Psoas muscle (tissue), 8 donors: ENCODE measurements around the gene EYA2. TPM values are rescaled to one million over a fixed set of nuclear protein-coding genes. Genes with fewer than 3 reads are reported as not detected.
"Not testable (repeated sequence)": the region's sequence is repeated elsewhere in the genome, so short reads cannot be mapped to it uniquely, and the experiment has no call there.

Experiments used
- ATAC-seq, 4 donors: fragments of 200-7000 bp; cut with Tn5 transposase; one replicate each; pipeline ENCODE4 v1.9.1; 2020; ENCODE audit warnings: moderate library complexity in 3 of 4, mild to moderate bottlenecking in 2 of 4
- DNase-seq, 2 donors: peaks; one replicate each; pipeline ENCODE4 v3.0.0-alpha.2; 2020
- H3K27ac ChIP-seq: fragments of 200-600 bp; one replicate; pipeline ENCODE4 v1.8.0; 2022
- H3K27me3 ChIP-seq, 3 donors: fragments of 200-600 bp in 1 of 3; one replicate each; pipeline versions ENCODE4 v1.6.1 to v1.8.0; 2013 to 2022; ENCODE audit warnings: low read length in 2 of 3, mild to moderate bottlenecking in 2 of 3, moderate library complexity in 1 of 3; ENCODE audit not compliant: insufficient read depth in 3 of 3
- H3K36me3 ChIP-seq, 2 donors: fragments of 200-600 bp in 1 of 2; one replicate each; pipeline versions ENCODE4 v1.6.1 to v1.8.0; 2013 to 2022; ENCODE audit warnings: low read depth in 1 of 2, mild to moderate bottlenecking in 1 of 2, moderate library complexity in 1 of 2; ENCODE audit not compliant: insufficient read depth in 1 of 2
- H3K4me1 ChIP-seq: fragments of 200-600 bp; one replicate; pipeline ENCODE4 v1.8.0; 2022
- H3K4me3 ChIP-seq: fragments of 200-600 bp; one replicate; pipeline ENCODE4 v1.8.0; 2022; ENCODE audit warnings: mild to moderate bottlenecking
- H3K9me3 ChIP-seq: fragments of 200-600 bp; one replicate; pipeline ENCODE4 v1.8.0; 2022
- CTCF ChIP-seq: fragments of 200-600 bp; IDR thresholded peaks from one replicate; pipeline ENCODE4 v1.8.0; 2022; ENCODE audit warnings: antibody characterized with exemption
- WGBS, 3 donors: extraction: QIAGEN DNeasy Blood & Tissue Kit; methylation state at CpG; one replicate each; pipeline versions ENCODE4 v1.1.6 to v1.1.7; 2013; 5-methylcytosine and 5-hydroxymethylcytosine counted together
- intact Hi-C, 2 donors: fragments of 100-400 bp; cut with DNase I; formaldehyde crosslinking; loops; one replicate each; pipeline versions ENCODE4 v1.11.0 to v1.14.2; 2022
- polyA plus RNA-seq, 3 donors: library from polyadenylated mRNA; stranded (reverse); fragments of 200-250 nt; gene quantifications; one replicate each; pipeline ENCODE4 v1.2.3, GENCODE V29; 2013
- total RNA-seq, 4 donors: library from RNA; stranded (reverse); fragmentation: NEBNext Ultra II Directional in 2 of 4; extraction: Animal tissue kit (Norgen Biotek cat#: 25700) in 2 of 4; gene quantifications; one replicate each; pipeline versions ENCODE4 v1.2.1 to v1.2.4, GENCODE V29; 2021 to 2023
- donor health status: healthy with polysubstance abuse.
- donor health status: DM: no; HTN: no; CAD: no; lungs with moderate emphysema.
- donor health status: Bipolar disorder and iron deficiency.
- donor health status: healthy.
- donor health status: DM: yes; HTN: yes; CAD: no.
- donor health status: DM: no; HTN: no; CAD: no.
- donor health status: DM: no; HTN: no; CAD: no.
- donor health status: DM: yes; HTN: yes; CAD: no.

Gene EYA2
- total and polyA plus RNA-seq, 7 donors = 0.72 to 4.0 (median 2.0) TPM

- intact Hi-C loops = loop anchor here in 1 of 2 donors (5.0 kb wide), 1 partner anchor 179 kb away; no protein-coding TSS in a partner anchor
- 72 to 80% (median 78%) methylated on average over 10 of the region's 10 CpGs for WGBS, 3 donors
Observed at GRCh38 chr20:47202733-47203667, 308.4 kb downstream of the EYA2 start.

DNA sequence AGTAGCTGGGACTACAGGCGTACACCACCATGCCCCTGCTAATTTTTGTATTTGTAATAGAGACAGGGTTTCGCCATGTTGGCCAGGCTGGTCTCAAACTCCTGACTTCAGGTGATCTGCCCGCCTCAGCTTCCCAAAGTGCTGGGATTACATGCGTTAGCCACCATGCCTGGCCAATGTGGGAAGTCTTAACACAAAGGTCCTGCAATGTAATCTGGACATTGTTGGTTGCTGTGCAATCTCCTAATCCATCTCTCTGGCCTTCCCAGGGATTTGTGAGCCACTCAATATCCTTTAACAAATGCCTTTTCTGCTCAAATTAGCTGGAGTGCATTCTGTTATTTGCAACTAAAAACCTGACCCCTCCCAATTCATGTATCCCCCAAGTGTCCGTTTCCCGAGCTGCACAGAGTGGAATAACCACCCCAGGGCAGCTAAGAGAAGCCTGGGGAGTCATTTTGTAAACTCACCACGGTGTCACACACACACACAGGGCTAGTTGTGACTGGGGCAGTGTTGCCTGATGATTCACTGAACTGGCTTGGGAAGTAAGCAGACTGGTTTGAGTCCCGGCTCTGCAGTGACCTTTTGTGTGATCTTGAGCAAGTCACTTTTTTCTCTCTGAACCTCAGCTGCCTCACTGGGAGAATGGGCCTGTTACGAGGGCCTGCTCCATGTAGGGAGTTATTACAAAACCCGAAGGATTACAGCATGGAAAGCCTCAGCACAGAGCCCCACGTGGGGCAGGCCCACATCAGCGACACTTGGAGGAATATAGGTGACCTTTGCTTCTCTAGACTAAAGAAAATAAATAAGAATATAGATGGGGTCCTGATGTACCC is 309.6 kb downstream of the EYA2 start:
- no peak for TF ChIP-seq CTCF

More at GRCh38 chr20:47202733-47203667, 308.4 kb downstream of the EYA2 start:
- Histone ChIP-seq H3K4me1 (no peaks in the 10 kb centered on the region), H3K27ac (no peak overlapping the region), H3K4me3 (no peak overlapping the region), H3K9me3 (no peaks in the 10 kb centered on the region), H3K36me3 (peaks cover 0 to 1% of the 10 kb centered on the region in 2 donors), H3K27me3 (no peaks in the 10 kb centered on the region)
- DNase-seq (peak in 1 of 2 donors; percentile 24), ATAC-seq (no peak)
- no peak for TF ChIP-seq CTCF

DNA sequence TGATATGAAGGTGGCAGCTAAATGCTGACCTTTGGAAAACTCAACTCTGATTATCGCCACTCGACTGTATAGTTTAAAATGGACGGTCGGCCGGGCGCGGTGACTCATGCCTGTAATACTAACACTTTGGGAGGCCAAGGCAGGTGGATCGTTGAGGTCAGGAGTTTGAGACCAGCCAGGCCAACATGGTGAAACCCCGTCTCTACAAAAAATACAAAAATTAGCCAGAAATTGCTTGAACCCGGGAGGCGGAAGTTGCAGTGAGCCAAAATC is 310.1 kb downstream of the EYA2 start:
- not testable (repeated sequence) for ATAC-seq, H3K27ac ChIP-seq, H3K4me1 ChIP-seq, H3K4me3 ChIP-seq, H3K9me3 ChIP-seq, H3K27me3 ChIP-seq
- peaks cover 2 to 19% of the 10 kb centered on the region in 2 donors for H3K36me3 ChIP-seq
- DNase-seq = peak in 1 of 2 donors; percentile 11
- 92 to 96% (median 94%) methylated on average over 11 of the region's 11 CpGs for WGBS, 3 donors
- intact Hi-C loops = loop anchor here (2.0 to 5.0 kb wide), 3 partner anchors 58 to 180 kb away; no protein-coding TSS in a partner anchor

More for the DNA sequence above, 309.6 kb downstream of the EYA2 start:
- H3K36me3 ChIP-seq = peaks cover 0 to 14% of the 10 kb centered on the region in 2 donors
- DNase-seq (peak in 1 of 2 donors; percentile 30), ATAC-seq (no peak)
- H3K4me3 ChIP-seq = no peak overlapping the region
- no peaks in the 10 kb centered on the region for H3K9me3 ChIP-seq
- H3K27me3 ChIP-seq = no peaks in the 10 kb centered on the region
- H3K27ac ChIP-seq = no peak overlapping the region
- 90 to 97% (median 91%) methylated on average over 12 of the region's 12 CpGs for WGBS, 3 donors
- intact Hi-C loops = loop anchor here (2.0 to 5.0 kb wide), 2 partner anchors 178 to 181 kb away; no protein-coding TSS in a partner anchor
- H3K4me1 ChIP-seq = no peaks in the 10 kb centered on the region

DNA sequence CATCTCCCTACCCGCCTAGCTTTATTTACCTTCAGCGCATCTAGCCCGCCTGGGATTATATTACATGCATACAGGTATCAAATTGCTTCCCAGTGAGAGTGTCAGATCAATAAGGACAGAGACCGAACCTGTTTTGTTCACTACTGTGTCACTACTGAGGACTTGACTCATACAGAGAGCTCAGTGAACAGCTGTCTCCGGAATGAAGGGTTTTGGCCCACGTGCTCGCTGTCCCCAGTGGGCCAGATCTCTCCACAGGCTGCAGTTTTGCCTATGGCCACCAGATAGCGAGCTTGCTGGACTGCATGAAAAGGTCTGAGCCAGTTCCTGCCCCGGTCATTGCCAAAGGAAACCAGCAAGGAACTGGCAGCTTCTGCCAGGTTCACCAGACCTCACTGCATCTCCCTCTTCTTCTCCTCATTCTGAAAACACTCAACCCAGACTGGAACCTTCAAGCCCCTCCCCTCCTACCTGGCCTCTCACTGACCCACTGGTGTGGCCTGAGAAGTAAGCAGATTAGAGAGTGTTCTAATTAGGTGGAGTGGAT is 311.0 kb downstream of the EYA2 start:
- Histone ChIP-seq H3K27ac (no peak overlapping the region), H3K4me3 (no peak overlapping the region), H3K27me3 (no peaks in the 10 kb centered on the region), H3K36me3 (peaks cover 5 to 28% of the 10 kb centered on the region in 2 donors), H3K9me3 (no peaks in the 10 kb centered on the region), H3K4me1 (no peaks in the 10 kb centered on the region)
- WGBS, 3 donors = 18 to 25% (median 24%) methylated on average over 9 of the region's 9 CpGs
- DNase-seq = peak; percentile 63 to 85
- peak; percentile 92 to 94 (median 94) for ATAC-seq
- TF ChIP-seq CTCF = peak; percentile 98
- intact Hi-C loops = loop anchor here in 1 of 2 donors (2.0 to 5.0 kb wide), 2 partner anchors 57 to 179 kb away; no protein-coding TSS in a partner anchor

GRCh38 chr20:47206552-47206951 is 311.9 kb downstream of the EYA2 start:
- DNase-seq = peak in 1 of 2 donors; percentile 5
- not testable (repeated sequence) for H3K4me1 ChIP-seq, H3K9me3 ChIP-seq, H3K27me3 ChIP-seq, H3K27ac ChIP-seq, ATAC-seq, H3K4me3 ChIP-seq
- intact Hi-C loops = loop anchor here in 1 of 2 donors (5.0 kb wide), 1 partner anchor 56 kb away; no protein-coding TSS in a partner anchor
- 82 to 87% (median 84%) methylated on average over 10 of the region's 10 CpGs for WGBS, 3 donors
- peaks cover 5 to 37% of the 10 kb centered on the region in 2 donors for H3K36me3 ChIP-seq
